Measurements from ENCODE around the gene CA14.

The CA14 gene

DNA sequence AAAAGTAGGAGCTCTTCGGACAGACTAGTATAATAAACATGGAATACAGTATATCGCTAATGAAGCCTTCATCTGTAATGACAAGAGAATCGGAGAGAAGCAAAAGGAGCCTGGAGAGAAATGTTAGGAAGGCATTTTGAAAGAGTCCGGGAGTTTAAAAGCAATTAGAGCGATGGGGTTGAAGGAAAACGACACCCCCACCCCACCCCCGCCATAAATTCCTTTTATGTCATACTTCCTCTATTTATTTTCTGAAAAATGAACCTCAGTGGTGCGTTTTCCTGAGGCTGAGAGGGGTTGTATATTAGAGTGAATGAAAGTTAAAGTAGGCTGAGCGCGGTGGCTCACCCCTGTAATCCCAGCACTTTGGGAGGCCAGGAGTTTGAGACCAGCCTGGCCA, 11.9 kb downstream of the CA14 start (continued):
- TF ChIP-seq BCL11B (tag by site-specific recombination; IDR thresholded peaks at IDR 0.05; ENCODE audit: low read depth): no peak
- no peak for TF ChIP-seq ZNF658 (tag by site-specific recombination; IDR thresholded peaks at IDR 0.05)
- TF ChIP-seq ZNF624 (tag by site-specific recombination; IDR thresholded peaks at IDR 0.05): no peak

DNA sequence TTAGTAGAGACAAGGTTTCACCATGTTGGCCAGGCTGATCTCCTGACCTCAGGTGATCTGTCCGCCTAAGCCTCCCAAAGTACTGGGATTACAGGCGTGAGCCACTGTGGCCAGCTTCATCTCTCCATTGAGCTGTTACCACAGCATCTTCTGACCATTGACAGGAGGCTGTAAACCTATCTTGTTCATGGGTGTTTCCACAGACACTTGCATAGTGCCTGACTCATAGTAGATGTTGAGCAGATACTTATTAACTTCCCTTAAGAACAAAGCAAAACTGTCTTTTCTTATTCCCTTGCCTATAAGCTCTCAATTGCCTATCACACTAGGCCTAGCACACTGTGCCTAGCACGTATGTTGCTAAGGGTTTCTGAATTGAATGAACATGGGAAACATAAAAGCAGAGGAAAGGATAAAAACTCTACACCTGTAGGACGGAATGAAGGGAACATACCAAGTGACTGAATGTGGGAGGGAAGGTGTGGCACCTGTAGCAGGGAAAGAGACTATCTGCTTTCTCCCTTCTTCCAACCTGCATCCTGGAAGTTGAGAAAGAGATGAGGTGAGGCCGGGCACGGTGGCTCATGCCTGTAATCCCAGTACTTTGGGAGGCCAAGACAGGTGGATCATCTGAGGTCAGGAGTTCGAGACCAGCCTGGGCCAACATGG, 13.9 kb downstream of the CA14 start:
- H3K9me3 ChIP-seq (ENCODE audit: control insufficient read depth, insufficient read depth, low read depth, low read length): no peaks in the 10 kb centered on the region
- H3K27ac ChIP-seq (ENCODE audit: extremely low read depth, low read depth, low read length): no peak overlapping the region
- POLR2A ChIA-PET: interaction anchor here (1.1 to 1.4 kb wide), 2 partner anchors 9 to 15 kb away, joined by 4 to 6 read pairs; partner anchors contain the start of gene CA14
- TF ChIP-seq ZNF776 (tag by site-specific recombination; IDR thresholded peaks at IDR 0.05; ENCODE audit: borderline replicate concordance) (no peak), ZNF157 (tag by site-specific recombination; IDR thresholded peaks at IDR 0.05) (no peak), ZNF416 (tag by site-specific recombination; IDR thresholded peaks at IDR 0.05) (no peak), IKZF3 (tag by site-specific recombination; IDR thresholded peaks at IDR 0.05) (no peak), SCRT2 (tag by site-specific recombination; IDR thresholded peaks at IDR 0.05) (peak; percentile 62), SETDB1 (IDR thresholded peaks at IDR 0.05; ENCODE audit: insufficient read length, low read length) (no peak), ZNF2 (tag by site-specific recombination; IDR thresholded peaks at IDR 0.05) (no peak), ZNF366 (tag by site-specific recombination; conservative IDR thresholded peaks at IDR 0.05) (peak; percentile 46), OSR2 (tag by site-specific recombination; IDR thresholded peaks at IDR 0.05) (no peak)
- TF ChIP-seq, protein P1, sequence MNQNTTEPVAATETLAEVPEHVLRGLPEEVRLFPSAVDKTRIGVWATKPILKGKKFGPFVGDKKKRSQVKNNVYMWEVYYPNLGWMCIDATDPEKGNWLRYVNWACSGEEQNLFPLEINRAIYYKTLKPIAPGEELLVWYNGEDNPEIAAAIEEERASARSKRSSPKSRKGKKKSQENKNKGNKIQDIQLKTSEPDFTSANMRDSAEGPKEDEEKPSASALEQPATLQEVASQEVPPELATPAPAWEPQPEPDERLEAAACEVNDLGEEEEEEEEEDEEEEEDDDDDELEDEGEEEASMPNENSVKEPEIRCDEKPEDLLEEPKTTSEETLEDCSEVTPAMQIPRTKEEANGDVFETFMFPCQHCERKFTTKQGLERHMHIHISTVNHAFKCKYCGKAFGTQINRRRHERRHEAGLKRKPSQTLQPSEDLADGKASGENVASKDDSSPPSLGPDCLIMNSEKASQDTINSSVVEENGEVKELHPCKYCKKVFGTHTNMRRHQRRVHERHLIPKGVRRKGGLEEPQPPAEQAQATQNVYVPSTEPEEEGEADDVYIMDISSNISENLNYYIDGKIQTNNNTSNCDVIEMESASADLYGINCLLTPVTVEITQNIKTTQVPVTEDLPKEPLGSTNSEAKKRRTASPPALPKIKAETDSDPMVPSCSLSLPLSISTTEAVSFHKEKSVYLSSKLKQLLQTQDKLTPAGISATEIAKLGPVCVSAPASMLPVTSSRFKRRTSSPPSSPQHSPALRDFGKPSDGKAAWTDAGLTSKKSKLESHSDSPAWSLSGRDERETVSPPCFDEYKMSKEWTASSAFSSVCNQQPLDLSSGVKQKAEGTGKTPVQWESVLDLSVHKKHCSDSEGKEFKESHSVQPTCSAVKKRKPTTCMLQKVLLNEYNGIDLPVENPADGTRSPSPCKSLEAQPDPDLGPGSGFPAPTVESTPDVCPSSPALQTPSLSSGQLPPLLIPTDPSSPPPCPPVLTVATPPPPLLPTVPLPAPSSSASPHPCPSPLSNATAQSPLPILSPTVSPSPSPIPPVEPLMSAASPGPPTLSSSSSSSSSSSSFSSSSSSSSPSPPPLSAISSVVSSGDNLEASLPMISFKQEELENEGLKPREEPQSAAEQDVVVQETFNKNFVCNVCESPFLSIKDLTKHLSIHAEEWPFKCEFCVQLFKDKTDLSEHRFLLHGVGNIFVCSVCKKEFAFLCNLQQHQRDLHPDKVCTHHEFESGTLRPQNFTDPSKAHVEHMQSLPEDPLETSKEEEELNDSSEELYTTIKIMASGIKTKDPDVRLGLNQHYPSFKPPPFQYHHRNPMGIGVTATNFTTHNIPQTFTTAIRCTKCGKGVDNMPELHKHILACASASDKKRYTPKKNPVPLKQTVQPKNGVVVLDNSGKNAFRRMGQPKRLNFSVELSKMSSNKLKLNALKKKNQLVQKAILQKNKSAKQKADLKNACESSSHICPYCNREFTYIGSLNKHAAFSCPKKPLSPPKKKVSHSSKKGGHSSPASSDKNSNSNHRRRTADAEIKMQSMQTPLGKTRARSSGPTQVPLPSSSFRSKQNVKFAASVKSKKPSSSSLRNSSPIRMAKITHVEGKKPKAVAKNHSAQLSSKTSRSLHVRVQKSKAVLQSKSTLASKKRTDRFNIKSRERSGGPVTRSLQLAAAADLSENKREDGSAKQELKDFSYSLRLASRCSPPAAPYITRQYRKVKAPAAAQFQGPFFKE (tag by site-specific recombination; IDR thresholded peaks at IDR 0.05; ENCODE audit: borderline replicate concordance): no peak
- H3K36me3 ChIP-seq (ENCODE audit: control insufficient read depth in 2 of 2, insufficient read depth in 1 of 2, low read length in 2 of 2): peaks cover 4 to 13% of the 10 kb centered on the region in 2 experiments; a peak in 2 of 3 replicates
- CTCF ChIA-PET: interaction anchor here (0.7 to 4.8 kb wide), 7 partner anchors 9 to 1536 kb away, joined by 3 to 33 read pairs (median 6); no protein-coding TSS in a partner anchor
- H3K4me1 ChIP-seq (ENCODE audit: control insufficient read depth, insufficient read depth, low read length): 0 out of 2 replicates have a peak, but pooled peaks cover 7% of the 10 kb centered on the region
- H3K4me3 ChIP-seq (ENCODE audit: low read depth, low read length): no peak overlapping the region

DNA sequence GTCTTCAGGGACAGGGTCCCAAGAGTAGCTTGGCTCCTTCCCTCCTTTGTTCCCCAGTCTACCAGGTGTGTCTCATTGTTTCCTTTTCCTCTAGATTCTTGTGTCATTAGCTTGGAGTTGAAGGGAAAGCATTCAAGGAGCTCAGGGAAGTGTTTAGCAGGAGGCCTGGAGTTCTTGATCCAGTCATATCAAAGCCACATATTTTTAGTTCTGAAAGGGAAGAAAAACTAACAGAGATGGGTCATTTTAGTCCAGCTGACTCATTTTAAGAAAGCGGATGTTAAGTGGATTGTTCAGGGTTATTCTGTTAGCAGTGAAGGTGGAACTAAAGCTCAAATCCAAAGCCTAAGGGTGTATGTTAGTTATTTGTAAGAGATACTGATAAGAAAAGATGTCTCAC, 15.7 kb downstream of the CA14 start:
- H3K4me1 ChIP-seq (ENCODE audit: control insufficient read depth, insufficient read depth, low read length): 0 out of 2 replicates have a peak, but pooled peaks cover 4% of the 10 kb centered on the region
- H3K27ac ChIP-seq (ENCODE audit: extremely low read depth, low read depth, low read length): no peak overlapping the region
- ChIA-PET CTCF (interaction anchor here (0.5 to 4.8 kb wide), 5 partner anchors 7 to 135 kb away, joined by 3 to 33 read pairs (median 6); no protein-coding TSS in a partner anchor), POLR2A (interaction anchor here (1.0 kb wide), 1 partner anchor 90 kb away, joined by 4 read pairs; the partner anchor contains the start of gene RPRD2)
- no peak overlapping the region for H3K4me3 ChIP-seq (ENCODE audit: low read depth, low read length)
- H3K36me3 ChIP-seq (ENCODE audit: control insufficient read depth in 2 of 2, insufficient read depth in 1 of 2, low read length in 2 of 2): peaks cover 0 to 6% of the 10 kb centered on the region in 2 experiments; a peak in 1 of 3 replicates
- no peaks in the 10 kb centered on the region for H3K9me3 ChIP-seq (ENCODE audit: control insufficient read depth, insufficient read depth, low read depth, low read length)
- TF ChIP-seq ZNF391 (tag by site-specific recombination; IDR thresholded peaks at IDR 0.05; ENCODE audit: borderline replicate concordance, low read depth) (no peak), ZNF558 (tag by site-specific recombination; IDR thresholded peaks at IDR 0.05) (no peak), ZNF140 (tag by site-specific recombination; IDR thresholded peaks at IDR 0.05) (no peak), ZNF174 (tag by site-specific recombination; IDR thresholded peaks at IDR 0.05) (no peak), ZNF555 (tag by site-specific recombination; conservative IDR thresholded peaks at IDR 0.05) (no peak), ZNF350 (tag by site-specific recombination; IDR thresholded peaks at IDR 0.05) (no peak), ZBTB17 (tag by site-specific recombination; IDR thresholded peaks at IDR 0.05) (no peak), IKZF3 (tag by site-specific recombination; IDR thresholded peaks at IDR 0.05) (no peak), ZNF654 (tag by site-specific recombination; IDR thresholded peaks at IDR 0.05; ENCODE audit: low read depth) (no peak), ZNF658 (tag by site-specific recombination; IDR thresholded peaks at IDR 0.05) (no peak), YY1 (tag by site-specific recombination; IDR thresholded peaks at IDR 0.05) (no peak), KLF16 (tag by site-specific recombination; IDR thresholded peaks at IDR 0.05) (no peak)
- TF ChIP-seq, protein P2, sequence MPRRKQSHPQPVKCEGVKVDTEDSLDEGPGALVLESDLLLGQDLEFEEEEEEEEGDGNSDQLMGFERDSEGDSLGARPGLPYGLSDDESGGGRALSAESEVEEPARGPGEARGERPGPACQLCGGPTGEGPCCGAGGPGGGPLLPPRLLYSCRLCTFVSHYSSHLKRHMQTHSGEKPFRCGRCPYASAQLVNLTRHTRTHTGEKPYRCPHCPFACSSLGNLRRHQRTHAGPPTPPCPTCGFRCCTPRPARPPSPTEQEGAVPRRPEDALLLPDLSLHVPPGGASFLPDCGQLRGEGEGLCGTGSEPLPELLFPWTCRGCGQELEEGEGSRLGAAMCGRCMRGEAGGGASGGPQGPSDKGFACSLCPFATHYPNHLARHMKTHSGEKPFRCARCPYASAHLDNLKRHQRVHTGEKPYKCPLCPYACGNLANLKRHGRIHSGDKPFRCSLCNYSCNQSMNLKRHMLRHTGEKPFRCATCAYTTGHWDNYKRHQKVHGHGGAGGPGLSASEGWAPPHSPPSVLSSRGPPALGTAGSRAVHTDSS (tag by site-specific recombination; IDR thresholded peaks at IDR 0.05): no peak
- TF ChIP-seq, protein P3, sequence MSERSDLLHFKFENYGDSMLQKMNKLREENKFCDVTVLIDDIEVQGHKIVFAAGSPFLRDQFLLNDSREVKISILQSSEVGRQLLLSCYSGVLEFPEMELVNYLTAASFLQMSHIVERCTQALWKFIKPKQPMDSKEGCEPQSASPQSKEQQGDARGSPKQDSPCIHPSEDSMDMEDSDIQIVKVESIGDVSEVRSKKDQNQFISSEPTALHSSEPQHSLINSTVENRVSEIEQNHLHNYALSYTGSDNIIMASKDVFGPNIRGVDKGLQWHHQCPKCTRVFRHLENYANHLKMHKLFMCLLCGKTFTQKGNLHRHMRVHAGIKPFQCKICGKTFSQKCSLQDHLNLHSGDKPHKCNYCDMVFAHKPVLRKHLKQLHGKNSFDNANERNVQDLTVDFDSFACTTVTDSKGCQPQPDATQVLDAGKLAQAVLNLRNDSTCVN (tag by site-specific recombination; optimal IDR thresholded peaks at IDR 0.05): no peak
